Right atrium auricular region (tissue), 2 donors: ENCODE data around the gene HACE1. TPM values are rescaled to one million over a fixed set of nuclear protein-coding genes. Genes with fewer than 3 reads are reported as not detected.

Experiments
- DNase-seq: peaks from one replicate; pipeline ENCODE4 v3.0.0-alpha.2; 2019; ENCODE audit warnings: low spot score
- H3K27ac ChIP-seq, 2 donors: fragments of 200-600 bp; sonication (generic); 1 replicate in 1 of 2; 2 replicates in 1 of 2; pipeline ENCODE4 v1.5.1; 2016 to 2019
- H3K27me3 ChIP-seq, 2 donors: fragments of 200-600 bp; sonication (generic); one replicate each; pipeline versions ENCODE4 v1.5.1 to v1.6.0; 2017 to 2019
- H3K36me3 ChIP-seq: fragments of 200-600 bp; sonication (generic); one replicate; pipeline ENCODE4 v1.5.1; 2016
- H3K4me1 ChIP-seq, 2 donors: fragments of 200-600 bp; sonication (generic); one replicate each; pipeline versions ENCODE4 v1.5.1 to v1.6.0; 2017 to 2019
- H3K4me3 ChIP-seq, 2 donors: fragments of 200-600 bp; sonication (generic); 1 replicate in 1 of 2; 2 replicates in 1 of 2; pipeline ENCODE4 v1.5.1; 2017 to 2019; ENCODE audit warnings: mild to moderate bottlenecking in 1 of 2, moderate library complexity in 1 of 2
- H3K9me3 ChIP-seq, 2 donors: fragments of 200-600 bp; sonication (generic); one replicate each; pipeline ENCODE4 v1.5.1; 2019
- CTCF ChIP-seq, 2 donors: fragments of 200-600 bp; sonication (generic); IDR thresholded peaks; one replicate each; pipeline ENCODE4 v1.5.1; 2019; ENCODE audit warnings: antibody characterized with exemption in 2 of 2
- total RNA-seq, 2 donors: library from RNA; depleted of rRNA; stranded (reverse); fragments of >200 nt; gene quantifications; one replicate each; pipeline ENCODE4 v1.1.0, GENCODE V29; 2016

The HACE1 gene
- total RNA-seq, 2 donors from 2014 or later, result 6.0 to 6.8 TPM

GRCh38 chr6:104714796-104715195 lies 144.9 kb downstream of the HACE1 start:
- DNase-seq, result no peak
- no peaks in the 10 kb centered on the region for H3K27me3 ChIP-seq
- no peaks in the 10 kb centered on the region for H3K36me3 ChIP-seq
- TF ChIP-seq CTCF (IDR thresholded peaks at IDR 0.05), result no peak
- H3K4me3 ChIP-seq, result no peak overlapping the region
- H3K9me3 ChIP-seq, result no peaks in the 10 kb centered on the region
- no peak overlapping the region for H3K27ac ChIP-seq
- no peaks in the 10 kb centered on the region for H3K4me1 ChIP-seq

- H3K36me3 ChIP-seq, result no peaks in the 10 kb centered on the region
- no peak overlapping the region for H3K27ac ChIP-seq
- no peaks in the 10 kb centered on the region for H3K27me3 ChIP-seq
- no peaks in the 10 kb centered on the region for H3K4me1 ChIP-seq
- no peak for TF ChIP-seq CTCF (IDR thresholded peaks at IDR 0.05)
- DNase-seq, result no peak
- H3K9me3 ChIP-seq, result no peaks in the 10 kb centered on the region
- H3K4me3 ChIP-seq, result no peak overlapping the region
These were observed 145.7 kb downstream of the HACE1 start for GRCh38 chr6:104713982-104714381.

GRCh38 chr6:104711371-104711770 lies 148.3 kb downstream of the HACE1 start:
- H3K27me3 ChIP-seq, result no peaks in the 10 kb centered on the region
- TF ChIP-seq CTCF (IDR thresholded peaks at IDR 0.05), result no peak
- H3K27ac ChIP-seq, result no peak overlapping the region
- H3K4me3 ChIP-seq, result no peak overlapping the region
- H3K9me3 ChIP-seq, result no peaks in the 10 kb centered on the region
- H3K36me3 ChIP-seq, result no peaks in the 10 kb centered on the region
- no peak for DNase-seq
- no peaks in the 10 kb centered on the region for H3K4me1 ChIP-seq

GRCh38 chr6:104710543-104711335 lies 149.0 kb downstream of the HACE1 start:
- H3K36me3 ChIP-seq, result no peaks in the 10 kb centered on the region
- H3K9me3 ChIP-seq, result no peaks in the 10 kb centered on the region
- H3K27ac ChIP-seq, result no peak overlapping the region
- no peak overlapping the region for H3K4me3 ChIP-seq
- H3K27me3 ChIP-seq, result no peaks in the 10 kb centered on the region
- DNase-seq, result no peak
- H3K4me1 ChIP-seq, result no peaks in the 10 kb centered on the region
- no peak for TF ChIP-seq CTCF (IDR thresholded peaks at IDR 0.05)

- Histone ChIP-seq H3K4me3 (no peak overlapping the region), H3K9me3 (no peaks in the 10 kb centered on the region), H3K27ac (peak overlapping the region in 1 of 2 donors; percentile 64), H3K27me3 (no peaks in the 10 kb centered on the region), H3K4me1 (peaks cover 0 to 5% of the 10 kb centered on the region in 2 donors), H3K36me3 (no peaks in the 10 kb centered on the region)
- DNase-seq, result no peak
- TF ChIP-seq CTCF (IDR thresholded peaks at IDR 0.05), result no peak
These were observed 153.7 kb downstream of the HACE1 start for GRCh38 chr6:104705916-104706442.
